ENCODE results near the gene GDI2.

Gene GDI2

DNA sequence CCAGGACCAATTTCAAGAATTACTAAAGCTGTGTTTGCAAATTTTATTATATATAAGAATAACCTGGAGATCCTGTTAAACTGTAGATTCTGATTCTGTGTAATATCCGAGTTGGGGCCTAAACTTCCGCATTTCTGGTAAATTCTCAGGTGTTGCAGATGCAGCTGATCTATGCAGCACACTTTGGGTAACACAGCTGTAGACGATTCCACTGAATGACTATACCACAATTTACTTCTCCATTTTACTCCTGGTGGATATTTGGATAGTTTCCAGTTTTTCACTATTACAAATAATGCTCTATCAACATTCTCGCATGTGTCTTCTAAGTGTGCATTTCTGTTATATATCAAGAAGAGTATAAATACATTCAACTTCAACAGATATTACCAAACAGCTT, 7.5 kb downstream of the GDI2 start:
- TF ChIP-seq, protein P1, sequence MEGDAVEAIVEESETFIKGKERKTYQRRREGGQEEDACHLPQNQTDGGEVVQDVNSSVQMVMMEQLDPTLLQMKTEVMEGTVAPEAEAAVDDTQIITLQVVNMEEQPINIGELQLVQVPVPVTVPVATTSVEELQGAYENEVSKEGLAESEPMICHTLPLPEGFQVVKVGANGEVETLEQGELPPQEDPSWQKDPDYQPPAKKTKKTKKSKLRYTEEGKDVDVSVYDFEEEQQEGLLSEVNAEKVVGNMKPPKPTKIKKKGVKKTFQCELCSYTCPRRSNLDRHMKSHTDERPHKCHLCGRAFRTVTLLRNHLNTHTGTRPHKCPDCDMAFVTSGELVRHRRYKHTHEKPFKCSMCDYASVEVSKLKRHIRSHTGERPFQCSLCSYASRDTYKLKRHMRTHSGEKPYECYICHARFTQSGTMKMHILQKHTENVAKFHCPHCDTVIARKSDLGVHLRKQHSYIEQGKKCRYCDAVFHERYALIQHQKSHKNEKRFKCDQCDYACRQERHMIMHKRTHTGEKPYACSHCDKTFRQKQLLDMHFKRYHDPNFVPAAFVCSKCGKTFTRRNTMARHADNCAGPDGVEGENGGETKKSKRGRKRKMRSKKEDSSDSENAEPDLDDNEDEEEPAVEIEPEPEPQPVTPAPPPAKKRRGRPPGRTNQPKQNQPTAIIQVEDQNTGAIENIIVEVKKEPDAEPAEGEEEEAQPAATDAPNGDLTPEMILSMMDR (IDR thresholded peaks at IDR 0.05; ENCODE audit: insufficient read depth, low read length, poor library complexity, severe bottlenecking), result no peak
- H3K36me3 ChIP-seq (ENCODE audit: control insufficient read depth, insufficient read depth, low read length), result peaks cover 2% of the 10 kb centered on the region
- DNase-seq (ENCODE audit: extremely low read depth, insufficient read length), result no peak
- no peaks in the 10 kb centered on the region for H3K27me3 ChIP-seq (replicated peaks; ENCODE audit: control insufficient read depth, insufficient read depth, low read length)
- H3K4me3 ChIP-seq (replicated peaks; ENCODE audit: low read depth, low read length), result no peak overlapping the region

DNA sequence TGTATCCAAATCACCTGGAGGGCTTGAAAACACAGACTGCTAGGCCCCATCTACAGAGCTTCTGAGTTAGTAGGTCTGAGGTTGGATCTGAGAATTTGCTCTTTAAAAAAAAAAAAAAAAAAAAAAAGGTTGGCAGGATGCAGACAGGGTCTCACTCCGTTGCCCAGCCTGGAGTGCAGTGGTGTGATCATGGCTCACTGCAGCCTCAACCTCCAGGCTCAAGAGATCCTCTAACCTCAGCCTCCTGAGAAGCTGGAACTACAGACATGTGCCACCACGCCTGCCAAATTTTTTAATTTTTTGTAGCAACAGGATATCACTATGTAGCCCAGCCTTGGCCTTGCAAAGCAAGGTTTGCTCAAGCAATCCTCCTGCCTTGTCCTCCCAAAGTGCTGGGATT, 8.0 kb downstream of the GDI2 start:
- TF ChIP-seq, protein P1 (IDR thresholded peaks at IDR 0.05; ENCODE audit: insufficient read depth, low read length, poor library complexity, severe bottlenecking), result no peak
- Histone ChIP-seq H3K27me3 (replicated peaks; ENCODE audit: control insufficient read depth, insufficient read depth, low read length) (no peaks in the 10 kb centered on the region), H3K36me3 (ENCODE audit: control insufficient read depth, insufficient read depth, low read length) (peaks cover 2% of the 10 kb centered on the region), H3K4me3 (replicated peaks; ENCODE audit: low read depth, low read length) (no peak overlapping the region)
- no peak for DNase-seq (ENCODE audit: extremely low read depth, insufficient read length)

DNA sequence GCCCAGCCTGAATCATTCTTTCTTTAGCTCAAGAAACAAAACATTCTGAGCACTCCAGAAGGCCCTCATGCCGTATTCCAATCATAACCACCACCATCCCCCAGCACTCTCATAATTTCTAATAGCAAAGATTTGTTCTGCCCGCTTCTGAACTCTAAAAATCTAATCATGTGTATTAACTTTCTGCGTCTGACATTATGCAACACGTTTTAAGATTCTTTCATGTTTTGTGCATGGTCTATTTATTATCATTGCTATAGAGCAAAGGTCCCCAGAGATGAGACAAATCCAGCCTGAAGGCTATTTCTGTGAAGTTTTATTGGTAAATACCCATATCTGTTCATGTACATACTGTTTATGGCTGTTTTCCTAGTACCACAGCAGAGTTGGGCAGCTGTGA, 8.8 kb downstream of the GDI2 start:
- TF ChIP-seq, protein P1 (IDR thresholded peaks at IDR 0.05; ENCODE audit: insufficient read depth, low read length, poor library complexity, severe bottlenecking), result no peak
- peaks cover 2% of the 10 kb centered on the region for H3K36me3 ChIP-seq (ENCODE audit: control insufficient read depth, insufficient read depth, low read length)

DNA sequence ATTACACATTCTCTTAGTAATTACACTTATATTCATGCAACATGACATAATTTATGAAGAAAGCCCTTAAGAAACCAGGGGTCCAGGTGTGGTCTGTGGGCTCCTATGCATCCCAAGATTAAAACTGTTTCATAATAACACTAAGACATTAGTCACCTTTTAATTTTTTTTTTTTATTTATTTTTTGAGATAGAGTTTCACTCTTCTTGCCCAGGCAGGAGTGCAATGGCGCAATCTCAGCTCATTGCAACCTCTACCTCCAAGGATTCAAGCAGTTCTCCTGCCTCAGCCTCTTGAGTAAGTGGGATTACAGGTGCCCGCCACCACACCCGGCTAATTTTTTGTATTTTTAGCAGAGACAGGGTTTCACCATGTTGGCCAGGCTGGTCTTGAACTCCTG, 12.5 kb downstream of the GDI2 start:
- H3K4me3 ChIP-seq (replicated peaks; ENCODE audit: low read depth, low read length), result no peak overlapping the region
- H3K36me3 ChIP-seq (ENCODE audit: control insufficient read depth, insufficient read depth, low read length), result peaks cover 1% of the 10 kb centered on the region

More for the DNA sequence above, 8.8 kb downstream of the GDI2 start:
- Histone ChIP-seq H3K27me3 (replicated peaks; ENCODE audit: control insufficient read depth, insufficient read depth, low read length) (no peaks in the 10 kb centered on the region), H3K4me3 (replicated peaks; ENCODE audit: low read depth, low read length) (no peak overlapping the region)
- no peak for DNase-seq (ENCODE audit: extremely low read depth, insufficient read length)

DNA sequence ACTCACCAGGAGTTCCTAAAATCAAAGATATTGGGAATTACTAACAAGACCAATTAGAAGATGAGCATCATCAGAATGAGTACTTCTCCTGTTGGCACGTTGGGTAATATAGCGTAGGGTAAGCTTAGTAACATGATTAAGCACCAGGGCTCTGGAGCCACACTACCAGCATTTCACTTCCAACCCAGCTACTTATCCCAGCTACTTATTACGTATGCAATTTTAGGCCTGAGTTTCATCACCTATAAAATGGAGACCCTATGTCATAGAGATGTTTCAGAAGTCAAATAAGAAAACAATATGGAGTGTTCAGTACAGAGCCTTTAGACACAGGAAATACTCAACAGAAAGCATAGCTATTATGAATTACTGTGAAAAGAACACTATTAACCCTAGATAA, 19.0 kb downstream of the GDI2 start:
- Histone ChIP-seq H3K4me3 (replicated peaks; ENCODE audit: low read depth, low read length) (no peak overlapping the region), H3K27me3 (replicated peaks; ENCODE audit: control insufficient read depth, insufficient read depth, low read length) (no peaks in the 10 kb centered on the region), H3K36me3 (ENCODE audit: control insufficient read depth, insufficient read depth, low read length) (peaks cover 12% of the 10 kb centered on the region)
- TF ChIP-seq, protein P1 (IDR thresholded peaks at IDR 0.05; ENCODE audit: insufficient read depth, low read length, poor library complexity, severe bottlenecking), result no peak
- DNase-seq (ENCODE audit: extremely low read depth, insufficient read length), result no peak

More for the DNA sequence above, 12.5 kb downstream of the GDI2 start:
- TF ChIP-seq, protein P1 (IDR thresholded peaks at IDR 0.05; ENCODE audit: insufficient read depth, low read length, poor library complexity, severe bottlenecking), result no peak
- no peaks in the 10 kb centered on the region for H3K27me3 ChIP-seq (replicated peaks; ENCODE audit: control insufficient read depth, insufficient read depth, low read length)
- DNase-seq (ENCODE audit: extremely low read depth, insufficient read length), result no peak

DNA sequence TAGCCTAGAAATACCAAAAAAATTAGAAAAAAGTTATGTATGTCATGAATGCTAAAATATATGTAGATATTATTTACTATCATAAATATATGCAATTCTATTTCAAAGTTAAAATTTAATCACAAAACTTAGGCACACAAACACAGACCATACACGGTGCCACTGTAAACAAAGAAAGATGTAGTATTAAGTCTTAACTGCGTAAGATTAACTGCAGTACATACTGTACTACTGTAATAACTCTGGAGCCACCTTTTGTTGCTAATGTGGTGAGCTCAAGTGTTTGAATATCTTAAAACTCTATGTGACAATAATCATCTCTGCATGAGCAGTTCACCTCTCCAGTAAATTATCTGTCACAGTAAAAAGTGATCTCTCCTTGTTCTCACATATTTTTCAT, 23.6 kb downstream of the GDI2 start:
- no peak overlapping the region for H3K4me3 ChIP-seq (replicated peaks; ENCODE audit: low read depth, low read length)
- TF ChIP-seq, protein P1 (IDR thresholded peaks at IDR 0.05; ENCODE audit: insufficient read depth, low read length, poor library complexity, severe bottlenecking), result no peak
- DNase-seq (ENCODE audit: extremely low read depth, insufficient read length), result no peak
- no peaks in the 10 kb centered on the region for H3K27me3 ChIP-seq (replicated peaks; ENCODE audit: control insufficient read depth, insufficient read depth, low read length)
- H3K36me3 ChIP-seq (ENCODE audit: control insufficient read depth, insufficient read depth, low read length), result peaks cover 12% of the 10 kb centered on the region

Measured in GM06990 (cell line).